Femur (tissue), 1 donor: ENCODE results near the gene EFCAB9.

ENCODE experiments used
- DNase-seq: peaks from one replicate; pipeline ENCODE4 v3.0.0-alpha.2; 2017

Gene EFCAB9

GRCh38 chr5:172166030-172166826 lies 27.7 kb upstream of the EFCAB9 start:
- DNase-seq = no peak

- DNase-seq = no peak
Observed at GRCh38 chr5:172167895-172168294, 26.1 kb upstream of the EFCAB9 start.

GRCh38 chr5:172168311-172168710 lies 25.7 kb upstream of the EFCAB9 start:
- no peak for DNase-seq

GRCh38 chr5:172169216-172169615 lies 24.8 kb upstream of the EFCAB9 start:
- no peak for DNase-seq

- peak; percentile 53 for DNase-seq
Observed at GRCh38 chr5:172170251-172170701, 23.7 kb upstream of the EFCAB9 start.

- DNase-seq = no peak
Observed at GRCh38 chr5:172171118-172171517, 22.9 kb upstream of the EFCAB9 start.

- DNase-seq = no peak
Observed at GRCh38 chr5:172172912-172173563, 20.9 kb upstream of the EFCAB9 start.

- DNase-seq = no peak
Observed at GRCh38 chr5:172173564-172174153, 20.3 kb upstream of the EFCAB9 start.

- DNase-seq = peak; percentile 79
Observed at GRCh38 chr5:172175263-172175719, 18.7 kb upstream of the EFCAB9 start.

GRCh38 chr5:172177176-172177575 lies 16.8 kb upstream of the EFCAB9 start:
- no peak for DNase-seq

- no peak for DNase-seq
Observed at GRCh38 chr5:172178301-172178987, 15.5 kb upstream of the EFCAB9 start.

- DNase-seq = peak; percentile 65
Observed at GRCh38 chr5:172178991-172179989, 14.7 kb upstream of the EFCAB9 start.

- DNase-seq = no peak
Observed at GRCh38 chr5:172180936-172181335, 13.0 kb upstream of the EFCAB9 start.

GRCh38 chr5:172182291-172182690 lies 11.7 kb upstream of the EFCAB9 start:
- no peak for DNase-seq

- DNase-seq = no peak
Observed at GRCh38 chr5:172183881-172184280, 10.1 kb upstream of the EFCAB9 start.

- no peak for DNase-seq
Observed at GRCh38 chr5:172185096-172185461, 8.9 kb upstream of the EFCAB9 start.

GRCh38 chr5:172186114-172186695 lies 7.8 kb upstream of the EFCAB9 start:
- no peak for DNase-seq

GRCh38 chr5:172187118-172188032 lies 6.6 kb upstream of the EFCAB9 start:
- DNase-seq = peak; percentile 67

- peak; percentile 96 for DNase-seq
Observed at GRCh38 chr5:172188033-172188892, 5.7 kb upstream of the EFCAB9 start, which contains the start of gene STK10. TSS of gene STK10 (minus strand) at chr5:172188224. CDS start at chr5:172188042, 182 bp downstream.
